Activated CD4-positive, alpha-beta T cell treated with anti-CD3 and anti-CD28 coated beads, Interleukin-2, Interleukin-6, amounts not matched to agents 100 ng/mL and 50 ng/mL, durations not matched to agents 16 hours and 8 hours (primary cell): ENCODE measurements around the gene BPIFB1.

Source experiments
- DNase-seq: peaks from one replicate; pipeline ENCODE4 v3.0.0-alpha.2; 2020

BPIFB1 gene, protein sequence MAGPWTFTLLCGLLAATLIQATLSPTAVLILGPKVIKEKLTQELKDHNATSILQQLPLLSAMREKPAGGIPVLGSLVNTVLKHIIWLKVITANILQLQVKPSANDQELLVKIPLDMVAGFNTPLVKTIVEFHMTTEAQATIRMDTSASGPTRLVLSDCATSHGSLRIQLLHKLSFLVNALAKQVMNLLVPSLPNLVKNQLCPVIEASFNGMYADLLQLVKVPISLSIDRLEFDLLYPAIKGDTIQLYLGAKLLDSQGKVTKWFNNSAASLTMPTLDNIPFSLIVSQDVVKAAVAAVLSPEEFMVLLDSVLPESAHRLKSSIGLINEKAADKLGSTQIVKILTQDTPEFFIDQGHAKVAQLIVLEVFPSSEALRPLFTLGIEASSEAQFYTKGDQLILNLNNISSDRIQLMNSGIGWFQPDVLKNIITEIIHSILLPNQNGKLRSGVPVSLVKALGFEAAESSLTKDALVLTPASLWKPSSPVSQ

DNA sequence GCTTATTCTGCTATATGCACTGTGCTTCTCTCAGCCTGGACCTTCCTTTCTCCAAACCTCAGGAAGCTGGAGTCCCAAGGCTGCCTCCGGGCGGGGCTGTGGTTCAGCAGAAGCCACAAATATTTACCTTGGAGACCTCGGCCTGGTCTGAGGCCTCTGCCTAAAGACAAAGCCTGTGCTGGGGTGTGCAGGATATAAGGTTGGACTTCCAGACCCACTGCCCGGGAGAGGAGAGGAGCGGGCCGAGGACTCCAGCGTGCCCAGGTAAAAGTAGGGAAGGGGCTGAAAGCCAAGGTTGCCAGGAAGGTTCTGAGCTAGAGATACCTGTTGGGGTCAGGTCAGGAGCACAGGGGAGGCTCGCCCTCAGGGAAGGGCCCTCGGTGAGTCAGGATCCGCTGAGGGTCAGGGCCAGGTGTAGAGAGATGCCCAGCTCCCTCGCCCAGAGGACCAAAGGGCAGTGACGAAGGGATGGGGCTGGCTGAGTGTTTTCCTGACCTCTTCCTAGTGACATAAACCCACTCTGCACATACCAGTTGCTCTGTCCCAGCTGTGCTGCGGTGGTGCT is at the start of gene BPIFB1:
BPIFB1 (plus strand) TSS at position 224 of the 565 bp plus-strand sequence. CDS start 2,860 bp downstream, outside the sequence.
- DNase-seq, result no peak

DNA sequence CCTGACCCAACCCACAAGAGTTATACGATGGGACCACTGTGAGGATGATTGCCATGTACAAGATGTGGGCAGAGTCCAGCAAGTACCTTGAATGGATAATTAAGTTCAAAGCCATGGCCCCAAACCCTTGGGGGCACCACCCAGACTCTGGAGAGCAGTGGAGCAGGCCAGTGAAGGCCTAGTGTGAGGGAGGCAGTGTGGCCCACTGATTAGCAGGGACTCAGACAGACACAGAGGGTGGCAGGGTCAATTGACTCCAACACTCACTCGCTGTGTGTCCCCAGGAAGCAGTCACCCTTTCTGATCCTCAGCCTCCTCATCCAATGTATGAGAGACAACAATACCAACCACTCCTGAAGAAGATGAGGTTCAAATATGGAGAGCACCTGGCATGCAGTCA is 49.0 kb upstream of the BPIFB1 start:
- no peak for DNase-seq

DNA sequence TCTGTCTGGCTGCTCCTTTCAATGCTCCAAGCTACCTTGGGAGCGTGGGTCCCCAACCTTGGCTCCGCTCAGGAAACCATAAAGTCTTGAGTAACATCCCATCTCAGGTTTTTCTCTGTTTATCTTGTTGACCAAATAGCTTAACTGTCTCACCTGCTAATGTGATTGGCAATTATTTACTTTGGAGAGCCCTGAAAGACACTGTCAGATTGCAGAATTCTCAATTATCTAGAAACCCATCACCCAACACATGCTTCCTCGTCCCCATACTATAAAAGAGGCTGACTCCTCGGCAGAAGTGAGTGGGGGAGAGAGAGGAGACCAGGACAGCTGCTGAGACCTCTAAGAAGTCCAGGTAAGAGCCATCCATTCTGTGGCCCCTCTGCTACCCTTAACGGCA is 47.3 kb upstream of the BPIFB1 start, which contains the start of gene BPIFA1:
BPIFA1 (plus strand) TSS at position 301 of the 400 bp plus-strand sequence. CDS start 1,716 bp downstream, outside the sequence.
- no peak for DNase-seq

DNA sequence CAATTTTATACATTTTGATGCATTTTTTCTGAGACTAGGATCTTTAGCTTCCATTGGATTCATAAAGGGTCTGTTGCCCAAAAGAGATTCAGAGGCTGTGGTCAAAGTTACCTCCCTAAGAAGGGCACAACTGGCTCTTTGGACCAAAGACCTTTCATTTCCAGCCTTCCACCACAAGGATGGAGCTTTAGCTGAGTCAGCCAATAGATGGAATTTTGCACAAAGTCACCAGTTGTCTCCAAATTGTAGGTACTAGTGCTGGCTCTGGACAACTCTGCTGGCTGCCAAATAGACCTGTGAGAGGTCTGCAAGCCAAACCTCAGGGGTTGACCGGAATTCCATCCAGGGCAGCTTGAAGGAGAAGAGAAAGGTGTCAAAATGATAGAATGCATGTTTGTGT is 46.7 kb upstream of the BPIFB1 start:
- no peak for DNase-seq

DNA sequence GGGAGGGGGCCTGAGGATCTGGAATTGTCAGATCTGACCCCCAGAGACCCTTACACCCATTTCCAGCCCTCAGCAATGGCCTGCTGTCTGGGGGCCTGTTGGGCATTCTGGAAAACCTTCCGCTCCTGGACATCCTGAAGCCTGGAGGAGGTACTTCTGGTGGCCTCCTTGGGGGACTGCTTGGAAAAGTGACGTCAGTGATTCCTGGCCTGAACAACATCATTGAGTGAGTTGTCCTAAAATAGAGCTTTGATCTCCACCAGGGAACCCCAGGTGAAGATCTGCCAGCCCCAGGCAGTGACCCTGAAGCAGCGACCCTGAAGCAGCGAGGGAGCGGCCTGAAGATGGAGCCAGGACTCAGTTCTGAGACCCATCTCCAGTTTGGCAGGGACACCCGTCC is 45.0 kb upstream of the BPIFB1 start:
- no peak for DNase-seq

DNA sequence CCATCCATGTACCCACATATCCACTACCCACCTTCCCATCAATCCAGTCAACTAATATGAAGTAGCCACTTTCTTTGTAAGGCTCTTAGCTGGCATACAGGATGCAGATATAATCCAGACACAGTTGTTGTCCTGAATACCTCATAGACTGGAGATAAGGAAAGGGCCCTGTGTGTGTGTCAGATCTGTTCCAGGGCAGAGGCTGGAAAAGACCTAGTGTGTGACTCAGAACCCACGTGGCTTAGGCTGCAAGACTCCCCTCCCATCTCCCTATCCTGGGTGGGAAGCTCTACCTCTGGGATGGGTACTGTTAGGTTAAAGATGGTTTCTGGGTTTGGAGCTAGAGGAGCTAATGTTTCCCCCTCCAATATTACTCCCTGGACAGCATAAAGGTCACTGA is 43.6 kb upstream of the BPIFB1 start:
- DNase-seq, result no peak

DNA sequence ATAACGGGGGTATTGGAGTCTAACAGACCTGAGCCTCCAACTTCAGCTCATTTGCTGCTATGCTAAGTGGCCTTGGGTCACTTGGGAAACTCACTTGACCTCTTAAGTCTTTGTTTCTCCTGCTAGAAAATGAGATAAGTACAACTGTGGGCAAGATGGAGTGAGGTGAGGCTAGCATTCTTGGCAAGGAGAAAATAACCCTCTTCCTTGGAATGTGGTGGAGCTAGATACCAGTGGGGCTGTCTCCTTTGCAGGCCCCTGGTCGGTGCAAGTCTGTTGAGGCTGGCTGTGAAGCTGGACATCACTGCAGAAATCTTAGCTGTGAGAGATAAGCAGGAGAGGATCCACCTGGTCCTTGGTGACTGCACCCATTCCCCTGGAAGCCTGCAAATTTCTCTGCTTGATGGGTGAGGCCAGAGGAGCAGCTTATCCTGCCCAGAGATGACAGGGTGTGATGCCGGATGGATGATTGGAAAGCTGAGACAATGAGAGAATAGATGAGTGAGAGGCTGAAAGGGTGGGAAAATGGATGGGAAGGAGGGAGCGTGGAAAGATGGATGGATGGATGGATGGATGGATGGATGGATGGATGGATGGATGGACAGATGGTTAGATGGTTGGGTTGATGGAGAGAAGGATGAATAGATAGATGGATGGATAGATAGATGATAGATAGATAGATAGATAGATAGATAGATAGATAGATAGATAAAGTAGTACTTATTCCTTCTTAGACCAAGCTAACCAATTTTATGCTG is 42.9 kb upstream of the BPIFB1 start:
- no peak for DNase-seq

DNA sequence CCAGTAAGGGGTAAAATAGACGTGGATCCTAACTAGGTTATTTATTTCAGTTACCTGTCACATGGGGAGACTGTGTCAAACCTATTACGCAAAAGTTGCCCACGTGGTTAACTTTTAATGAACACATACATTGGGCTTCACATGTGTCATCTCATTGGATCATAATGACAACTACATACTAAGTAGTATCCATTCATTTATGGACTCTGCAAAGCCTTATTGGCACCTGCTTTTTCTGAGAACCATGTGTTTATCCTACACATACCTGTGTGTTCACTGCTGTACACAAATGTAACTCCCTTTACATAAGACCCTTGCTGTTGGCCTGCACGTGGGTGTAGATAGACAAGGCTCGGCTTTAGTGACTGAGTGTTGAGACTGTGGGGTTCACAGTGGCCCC is 42.1 kb upstream of the BPIFB1 start:
- no peak for DNase-seq

DNA sequence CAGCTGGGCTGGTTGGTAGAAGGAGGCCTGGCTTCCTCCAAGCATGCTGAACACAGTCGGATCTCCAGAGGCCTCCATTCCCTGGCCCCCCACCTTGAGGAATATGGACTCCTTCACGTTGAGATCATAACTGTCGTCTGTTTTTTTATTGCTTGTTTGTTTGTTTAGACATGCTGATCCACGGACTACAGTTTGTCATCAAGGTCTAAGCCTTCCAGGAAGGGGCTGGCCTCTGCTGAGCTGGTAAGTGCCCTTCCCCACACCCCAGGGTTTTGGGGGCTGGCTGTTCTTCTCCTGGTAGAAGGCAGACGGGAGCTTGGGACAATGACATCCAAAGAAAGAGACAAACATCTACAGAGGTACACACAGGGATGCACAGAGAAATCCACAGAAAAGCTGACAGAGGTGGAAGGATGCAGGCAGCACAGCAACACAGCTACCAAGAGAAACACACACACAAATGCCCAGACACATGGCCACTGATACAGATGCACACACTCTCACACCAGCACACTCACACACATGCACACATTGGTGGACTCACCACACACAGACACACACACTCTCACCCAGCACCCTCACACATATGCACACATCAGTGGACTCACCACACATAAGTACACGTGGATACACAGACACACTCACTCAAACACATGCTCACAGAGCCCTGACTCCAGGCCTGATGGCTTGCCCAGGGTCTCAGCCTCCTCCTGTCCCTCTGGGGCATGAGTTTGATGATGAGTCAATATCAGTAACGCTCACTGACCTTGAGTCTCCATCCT is 40.5 kb upstream of the BPIFB1 start:
- DNase-seq, result no peak

DNA sequence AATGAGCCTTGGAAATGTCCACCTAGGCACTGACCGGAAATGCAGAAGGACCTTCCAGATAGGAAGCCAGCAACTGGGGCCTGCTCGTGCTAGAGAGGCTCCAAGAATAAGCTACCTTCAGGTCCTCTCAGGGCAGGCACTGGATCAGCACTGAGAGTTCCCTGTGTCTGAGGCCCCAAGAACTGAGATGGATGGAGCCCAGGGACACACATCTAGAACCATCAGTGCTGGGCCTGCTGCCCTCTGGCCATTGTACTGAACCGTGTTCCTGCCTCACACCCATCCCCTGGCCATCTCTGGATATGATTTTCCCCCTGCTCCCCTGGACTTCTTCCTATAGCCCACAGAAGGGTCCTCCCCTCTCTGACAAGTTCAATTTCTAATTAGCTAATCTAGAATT is 36.9 kb upstream of the BPIFB1 start:
- no peak for DNase-seq

DNA sequence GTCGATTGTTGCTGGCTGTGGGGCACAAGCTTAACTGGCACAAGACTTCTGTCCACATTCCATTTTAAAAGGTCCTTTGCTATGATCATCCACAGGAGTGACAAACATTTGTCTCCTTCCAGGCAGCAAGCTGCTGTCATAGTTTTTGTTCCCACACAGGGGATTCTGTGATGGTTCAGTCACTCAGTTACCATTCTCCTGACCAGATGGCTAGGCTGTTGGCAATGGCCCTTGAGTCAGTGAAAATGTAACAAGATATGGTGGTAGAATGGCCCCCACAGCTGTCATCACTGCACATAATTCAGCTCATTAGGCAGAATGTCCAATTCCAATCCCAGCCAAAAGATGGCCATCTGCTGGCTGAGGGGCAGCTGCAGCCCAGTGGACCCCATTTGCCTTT is 33.6 kb upstream of the BPIFB1 start:
- no peak for DNase-seq

DNA sequence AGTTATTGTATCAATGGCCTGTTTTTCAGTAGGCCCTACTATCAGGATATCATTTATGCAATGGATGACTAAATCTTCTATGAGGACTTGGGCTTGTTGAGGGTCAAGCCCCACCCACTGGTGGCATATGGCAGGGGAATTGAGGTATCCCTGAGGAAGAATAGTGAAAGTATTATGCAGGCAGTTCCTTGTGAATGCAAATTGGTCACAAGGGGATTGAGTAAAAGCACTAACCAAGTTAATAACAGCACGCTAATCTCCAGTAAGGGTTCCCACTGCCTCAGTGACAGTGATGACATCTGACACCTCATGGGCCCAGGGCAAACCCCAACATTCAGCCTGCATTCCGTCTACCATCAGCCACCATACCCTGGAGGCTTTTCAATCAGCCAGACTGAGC is 32.3 kb upstream of the BPIFB1 start:
- DNase-seq, result no peak

DNA sequence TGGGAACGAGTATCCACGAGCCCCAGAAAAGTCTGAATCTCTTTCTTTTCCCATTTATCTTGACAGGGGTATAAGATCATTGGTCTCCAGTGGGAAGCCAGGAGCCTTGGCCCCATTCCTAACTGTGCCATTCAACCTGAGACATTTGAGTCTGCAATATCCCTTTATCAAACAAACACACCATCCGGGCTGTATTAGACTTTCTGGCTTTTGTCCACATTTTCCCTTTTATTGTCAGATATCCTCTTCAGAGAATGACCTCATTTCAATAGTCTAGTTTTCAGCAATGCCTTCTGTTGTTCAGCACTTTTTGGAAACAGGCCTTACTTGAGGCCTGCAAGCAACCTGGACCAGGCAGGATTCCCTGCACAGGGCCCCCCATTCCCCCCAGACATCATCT is 31.5 kb upstream of the BPIFB1 start:
- DNase-seq, result no peak

DNA sequence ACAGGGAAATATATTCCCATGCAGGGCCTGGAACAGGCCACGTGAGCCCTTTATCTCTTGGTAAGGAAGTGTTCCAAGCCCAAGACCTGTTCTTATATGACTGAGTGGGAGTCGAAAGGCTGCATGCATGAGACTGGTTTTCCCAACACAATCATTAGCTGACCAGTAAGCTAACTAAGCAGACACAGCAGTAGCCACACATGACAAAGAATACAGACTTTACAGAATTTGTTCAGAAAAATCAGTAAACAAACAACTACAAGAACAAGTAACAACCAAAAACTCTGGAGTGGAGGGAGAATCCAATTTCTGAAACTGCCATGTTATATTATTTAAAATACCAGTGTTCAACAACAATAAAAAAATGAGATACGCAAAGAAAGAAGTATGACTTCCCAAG is 30.6 kb upstream of the BPIFB1 start:
- no peak for DNase-seq

DNA sequence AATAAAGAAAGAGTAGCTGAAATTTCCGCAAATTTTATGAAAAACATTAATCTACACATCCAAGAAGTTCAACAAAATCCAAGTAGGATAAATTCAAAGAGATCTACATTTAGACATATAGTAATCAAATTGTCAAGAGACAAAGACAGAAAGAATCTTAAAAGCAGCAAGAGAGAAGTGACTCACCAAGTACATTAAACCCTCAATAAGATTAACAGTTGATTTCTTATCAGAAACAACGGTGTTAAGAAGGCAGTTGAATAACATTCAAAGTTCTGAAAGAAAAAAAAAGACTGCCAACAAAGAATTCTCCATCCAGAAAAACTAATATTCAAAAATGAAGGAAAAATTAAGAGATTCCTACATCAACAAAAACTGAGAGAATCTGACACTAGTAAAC is 28.0 kb upstream of the BPIFB1 start:
- no peak for DNase-seq

DNA sequence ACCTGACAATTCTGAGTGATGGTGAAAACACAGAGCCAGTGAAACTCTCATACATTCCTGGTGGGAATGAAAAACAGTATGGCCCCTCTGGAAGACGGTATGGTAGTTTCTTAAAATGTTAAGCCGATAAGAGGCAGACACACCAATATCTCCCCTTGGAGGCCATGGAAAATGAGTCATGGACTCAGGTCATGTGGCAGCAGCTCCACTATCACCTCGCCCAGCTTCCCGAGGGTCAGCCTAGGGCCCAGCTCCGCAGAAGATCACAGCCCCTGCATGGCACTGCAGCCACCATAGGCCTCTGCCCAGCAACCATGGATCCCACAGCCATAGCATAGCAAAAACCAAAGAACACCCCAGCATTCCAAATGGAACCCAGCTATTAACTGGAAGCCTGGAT is 25.8 kb upstream of the BPIFB1 start:
- DNase-seq, result no peak

DNA sequence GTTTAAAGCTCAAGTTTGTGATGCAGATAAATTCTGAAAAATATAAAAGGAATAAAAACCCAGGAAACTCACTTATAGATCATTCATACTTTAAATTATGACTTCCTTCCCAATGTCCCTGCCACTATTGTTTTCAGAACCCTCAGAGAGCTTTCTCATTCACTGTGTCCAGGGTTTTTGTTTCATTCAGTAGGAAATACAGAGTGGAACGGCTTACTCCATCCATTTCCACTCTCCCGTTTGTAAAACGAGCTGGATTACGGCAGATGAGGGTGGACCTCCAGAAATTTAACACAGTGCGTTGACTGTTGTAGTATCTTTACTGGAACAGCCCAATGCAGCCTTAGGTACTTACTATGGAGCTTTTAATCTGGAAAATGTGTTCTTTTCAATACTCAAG is 23.6 kb upstream of the BPIFB1 start:
- DNase-seq, result no peak

DNA sequence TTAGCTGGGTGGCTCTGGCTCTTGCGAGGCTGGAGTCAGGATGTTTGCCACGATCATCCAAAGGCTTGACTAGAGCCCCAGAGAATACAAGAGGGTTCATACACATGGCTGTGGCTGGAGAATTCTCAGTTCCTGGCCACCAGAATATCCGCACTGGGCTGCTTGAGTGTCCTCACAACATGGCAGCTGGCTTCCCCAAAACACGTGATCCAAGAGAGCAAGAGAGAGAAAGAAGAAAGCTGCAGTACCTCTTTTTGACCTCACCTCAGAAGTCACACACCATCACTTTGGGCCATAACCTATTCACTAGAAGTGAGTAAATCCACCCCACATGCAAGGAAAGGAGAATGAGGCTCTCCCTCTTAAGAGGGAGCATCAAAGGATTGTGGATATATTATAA is 21.5 kb upstream of the BPIFB1 start:
- no peak for DNase-seq

DNA sequence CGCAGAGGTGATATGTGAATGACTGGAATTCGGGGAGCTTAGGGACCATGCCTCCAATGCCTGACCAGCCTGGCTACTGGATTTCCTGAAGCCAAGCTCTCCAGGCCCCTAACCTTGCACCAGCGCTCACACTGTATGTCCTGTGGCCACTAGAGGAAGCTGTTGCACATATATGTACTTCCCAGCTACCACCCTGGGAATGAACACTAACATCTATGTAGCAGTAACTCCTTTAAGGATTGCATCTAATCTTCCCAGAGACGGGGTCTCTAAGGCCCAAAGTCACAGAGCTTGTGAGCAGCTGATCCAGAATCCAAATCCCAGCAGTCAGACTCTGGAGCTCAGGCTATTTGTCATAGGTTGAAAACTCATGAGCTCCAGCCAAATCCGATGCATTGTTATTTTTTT is 20.4 kb upstream of the BPIFB1 start:
- DNase-seq, result no peak

DNA sequence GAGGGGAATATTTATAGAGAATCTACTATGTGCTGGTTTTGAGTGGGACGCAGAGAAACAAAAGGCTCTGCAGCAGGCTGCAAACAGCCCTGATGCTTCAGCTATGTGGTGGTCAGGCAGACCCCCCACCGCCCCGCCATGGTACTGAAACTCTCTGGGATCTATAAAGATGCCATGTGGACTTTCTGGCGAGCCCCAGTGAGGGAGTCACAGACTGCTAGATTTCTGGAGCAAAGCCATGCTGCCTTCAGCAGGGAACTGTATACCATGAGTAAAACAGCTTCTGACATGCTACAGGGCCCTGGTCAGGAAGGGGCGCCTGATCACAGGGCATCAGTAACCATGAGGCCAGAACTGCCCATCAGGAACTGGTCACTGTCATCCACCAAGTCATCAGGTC is 19.2 kb upstream of the BPIFB1 start:
- DNase-seq, result no peak

DNA sequence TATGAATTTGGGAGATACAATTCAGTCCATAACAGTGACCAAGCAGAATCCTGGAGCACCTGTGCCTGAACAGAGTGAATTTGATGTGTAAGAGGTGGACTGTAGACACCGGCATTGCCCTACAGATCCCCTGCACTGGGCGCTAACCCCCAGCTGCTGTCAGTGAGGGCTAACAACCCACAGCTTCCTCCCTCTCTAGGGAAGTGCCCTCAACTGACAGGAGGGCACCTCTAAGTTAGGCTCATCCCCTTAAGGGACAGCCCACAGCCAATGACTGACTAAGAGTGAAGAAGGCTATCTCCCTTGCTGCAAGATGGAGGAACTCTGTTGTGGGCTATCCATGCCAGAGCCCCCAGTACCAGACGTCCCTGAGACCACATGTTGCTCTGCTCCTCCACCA is 15.3 kb upstream of the BPIFB1 start:
- no peak for DNase-seq

DNA sequence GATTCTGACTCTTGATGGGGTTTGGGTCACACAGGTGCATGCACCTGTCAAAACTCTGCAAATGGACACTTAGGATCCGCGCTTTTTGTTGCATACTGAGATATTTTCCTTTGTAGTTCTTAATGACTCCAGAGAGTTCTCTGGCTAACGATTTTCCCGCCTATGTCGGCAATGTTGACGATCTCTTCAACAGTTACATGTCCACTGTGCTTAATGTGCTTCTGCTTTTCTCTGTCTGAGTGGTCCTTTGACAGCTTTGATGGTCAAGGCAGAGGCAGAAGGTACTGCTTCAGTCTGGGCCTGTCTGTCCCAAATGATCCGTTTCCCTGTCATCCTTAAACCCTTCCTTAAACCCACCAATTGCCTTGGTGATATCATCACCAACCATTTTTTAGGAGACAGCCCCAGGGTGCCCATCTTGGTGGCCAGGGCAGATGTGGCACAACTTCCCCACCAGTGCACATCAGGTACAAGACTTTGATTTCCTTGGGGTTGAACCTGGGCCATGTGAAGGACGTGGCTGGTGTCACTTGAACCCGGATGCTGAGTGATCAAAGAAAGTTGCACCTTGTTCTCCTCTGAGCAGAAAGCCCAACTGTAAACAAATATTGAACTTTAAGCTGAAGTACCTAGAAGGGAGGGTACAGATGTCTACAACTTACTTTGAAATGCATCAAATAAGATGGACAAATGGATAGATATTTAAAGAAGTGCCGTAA is 10.7 kb upstream of the BPIFB1 start:
- no peak for DNase-seq
